GM21737 (cell line): Measurements from ENCODE around the gene KCNN3.

ENCODE experiments used
- ATAC-seq: cut with Tn5 transposase; IDR thresholded peaks from one replicate; pipeline ENCODE4 v1.9.1; 2021; ENCODE audit warnings: mild to moderate bottlenecking, moderate library complexity; ENCODE audit not compliant: unreplicated experiment

Gene KCNN3

GRCh38 chr1:154752273-154753030 lies 117.6 kb downstream of the KCNN3 start:
- no peak for ATAC-seq

GRCh38 chr1:154751690-154752089 lies 118.4 kb downstream of the KCNN3 start:
- ATAC-seq, result no peak

- no peak for ATAC-seq
Measured at GRCh38 chr1:154750681-154751665, 119.1 kb downstream of the KCNN3 start.

GRCh38 chr1:154749078-154749760 lies 120.9 kb downstream of the KCNN3 start:
- ATAC-seq, result no peak

GRCh38 chr1:154748405-154748775 lies 121.7 kb downstream of the KCNN3 start:
- no peak for ATAC-seq

- no peak for ATAC-seq
Measured at GRCh38 chr1:154747740-154748404, 122.2 kb downstream of the KCNN3 start.

GRCh38 chr1:154747380-154747739 lies 122.7 kb downstream of the KCNN3 start:
- ATAC-seq, result no peak

GRCh38 chr1:154746622-154747299 lies 123.3 kb downstream of the KCNN3 start:
- no peak for ATAC-seq

GRCh38 chr1:154745750-154746425 lies 124.2 kb downstream of the KCNN3 start:
- no peak for ATAC-seq

- no peak for ATAC-seq
Measured at GRCh38 chr1:154745286-154745731, 124.8 kb downstream of the KCNN3 start.

- no peak for ATAC-seq
Measured at GRCh38 chr1:154744352-154745035, 125.6 kb downstream of the KCNN3 start.

- no peak for ATAC-seq
Measured at GRCh38 chr1:154743526-154744036, 126.5 kb downstream of the KCNN3 start.

GRCh38 chr1:154742606-154743005 lies 127.5 kb downstream of the KCNN3 start:
- no peak for ATAC-seq

- ATAC-seq, result no peak
Measured at GRCh38 chr1:154741741-154742495, 128.2 kb downstream of the KCNN3 start.

- no peak for ATAC-seq
Measured at GRCh38 chr1:154741327-154741726, 128.8 kb downstream of the KCNN3 start.

- no peak for ATAC-seq
Measured at GRCh38 chr1:154739654-154740053, 130.4 kb downstream of the KCNN3 start.

- no peak for ATAC-seq
Measured at GRCh38 chr1:154736841-154737240, 133.2 kb downstream of the KCNN3 start.

GRCh38 chr1:154735804-154736168 lies 134.3 kb downstream of the KCNN3 start:
- no peak for ATAC-seq
